Thymus (tissue), 14 donors: ENCODE measurements around the gene ZMYM3. TPM values are rescaled to one million over a fixed set of nuclear protein-coding genes. Genes with fewer than 3 reads are reported as not detected.
"Not testable (repeated sequence)": the region's sequence is repeated elsewhere in the genome, so short reads cannot be mapped to it uniquely, and the experiment has no call there.

Experiments
- DNase-seq, 9 donors: peaks; one replicate each; pipeline ENCODE4 v3.0.0-alpha.2; 2013; ENCODE audit warnings: low spot score in 9 of 9, low read depth in 6 of 9, missing footprints in 1 of 9
- H3K27ac ChIP-seq, 2 donors: one replicate each; pipeline ENCODE4 v1.5.1; 2013; ENCODE audit warnings: control low read depth in 1 of 2, low read depth in 1 of 2, low read length in 1 of 2, mild to moderate bottlenecking in 1 of 2, moderate library complexity in 1 of 2
- H3K27me3 ChIP-seq, 2 donors: one replicate each; pipeline ENCODE4 v1.5.1; 2013; ENCODE audit warnings: low read length in 1 of 2; ENCODE audit not compliant: control insufficient read depth in 2 of 2, insufficient read depth in 1 of 2
- H3K36me3 ChIP-seq, 2 donors: one replicate each; pipeline ENCODE4 v1.5.1; 2013; ENCODE audit warnings: low read length in 1 of 2, mild to moderate bottlenecking in 1 of 2, moderate library complexity in 1 of 2; ENCODE audit not compliant: control insufficient read depth in 2 of 2, insufficient read depth in 2 of 2
- H3K4me1 ChIP-seq, 2 donors: one replicate each; pipeline ENCODE4 v1.5.1; 2013; ENCODE audit warnings: low read length in 2 of 2; ENCODE audit not compliant: control insufficient read depth in 2 of 2, insufficient read depth in 2 of 2
- H3K4me3 ChIP-seq, 2 donors: one replicate each; pipeline ENCODE4 v1.5.1; 2013; ENCODE audit warnings: low read length in 2 of 2, control low read depth in 1 of 2, mild to moderate bottlenecking in 1 of 2
- H3K9me3 ChIP-seq, 2 donors: one replicate each; pipeline ENCODE4 v1.5.1; 2013; ENCODE audit warnings: low read length in 1 of 2, mild to moderate bottlenecking in 1 of 2; ENCODE audit not compliant: control insufficient read depth in 2 of 2, insufficient read depth in 1 of 2
- WGBS: extraction: QIAGEN DNeasy Blood & Tissue Kit; methylation state at CpG from one replicate; pipeline ENCODE4 v1.1.7; 2013; 5-methylcytosine and 5-hydroxymethylcytosine counted together
- long read RNA-seq, 10 donors: transcript quantifications; one replicate each; lab custom pipeline, GENCODE V29; 2026
- polyA plus RNA-seq: library from polyadenylated mRNA; stranded (reverse); fragments of 200-250 nt; gene quantifications from one replicate; pipeline ENCODE4 v1.2.3, GENCODE V29; 2013
- total RNA-seq: library from RNA; stranded (reverse); fragments of 120-200 nt; gene quantifications from one replicate; pipeline ENCODE4 v1.2.4, GENCODE V29; 2013
- donor health status: healthy.

ZMYM3 gene
- total RNA-seq (11.0 TPM), polyA plus RNA-seq (12.1 TPM)
- long read RNA-seq, donor 1 = 0 reads
- long read RNA-seq, donor 2, partial matches to known transcripts = 250 of 444 reads
- long read RNA-seq, donor 2, other reads (novel, unspliced or antisense) = 194 of 444 reads
- long read RNA-seq, donor 3 = 0 reads
- long read RNA-seq, donor 4 = 0 reads
- long read RNA-seq, donor 5, full-length matches to known transcripts = 3 of 335 reads
- long read RNA-seq, donor 5, partial matches to known transcripts = 166 of 335 reads
- long read RNA-seq, donor 5, other reads (novel, unspliced or antisense) = 166 of 335 reads
- long read RNA-seq, donor 6, full-length matches to known transcripts = 2 of 9 reads
- long read RNA-seq, donor 6, partial matches to known transcripts = 7 of 9 reads
- long read RNA-seq, donor 6, other reads (novel, unspliced or antisense) = 0 of 9 reads
- long read RNA-seq, donor 7 = 0 reads
- long read RNA-seq, donor 8, full-length matches to known transcripts = 1 of 1 reads
- long read RNA-seq, donor 8, partial matches to known transcripts = 0 of 1 reads
- long read RNA-seq, donor 8, other reads (novel, unspliced or antisense) = 0 of 1 reads
- long read RNA-seq, donor 9, full-length matches to known transcripts = 2 of 2 reads
- long read RNA-seq, donor 9, partial matches to known transcripts = 0 of 2 reads
- long read RNA-seq, donor 9, other reads (novel, unspliced or antisense) = 0 of 2 reads
- long read RNA-seq, donor 10, partial matches to known transcripts = 5 of 6 reads
- long read RNA-seq, donor 10, other reads (novel, unspliced or antisense) = 0 of 6 reads

DNA sequence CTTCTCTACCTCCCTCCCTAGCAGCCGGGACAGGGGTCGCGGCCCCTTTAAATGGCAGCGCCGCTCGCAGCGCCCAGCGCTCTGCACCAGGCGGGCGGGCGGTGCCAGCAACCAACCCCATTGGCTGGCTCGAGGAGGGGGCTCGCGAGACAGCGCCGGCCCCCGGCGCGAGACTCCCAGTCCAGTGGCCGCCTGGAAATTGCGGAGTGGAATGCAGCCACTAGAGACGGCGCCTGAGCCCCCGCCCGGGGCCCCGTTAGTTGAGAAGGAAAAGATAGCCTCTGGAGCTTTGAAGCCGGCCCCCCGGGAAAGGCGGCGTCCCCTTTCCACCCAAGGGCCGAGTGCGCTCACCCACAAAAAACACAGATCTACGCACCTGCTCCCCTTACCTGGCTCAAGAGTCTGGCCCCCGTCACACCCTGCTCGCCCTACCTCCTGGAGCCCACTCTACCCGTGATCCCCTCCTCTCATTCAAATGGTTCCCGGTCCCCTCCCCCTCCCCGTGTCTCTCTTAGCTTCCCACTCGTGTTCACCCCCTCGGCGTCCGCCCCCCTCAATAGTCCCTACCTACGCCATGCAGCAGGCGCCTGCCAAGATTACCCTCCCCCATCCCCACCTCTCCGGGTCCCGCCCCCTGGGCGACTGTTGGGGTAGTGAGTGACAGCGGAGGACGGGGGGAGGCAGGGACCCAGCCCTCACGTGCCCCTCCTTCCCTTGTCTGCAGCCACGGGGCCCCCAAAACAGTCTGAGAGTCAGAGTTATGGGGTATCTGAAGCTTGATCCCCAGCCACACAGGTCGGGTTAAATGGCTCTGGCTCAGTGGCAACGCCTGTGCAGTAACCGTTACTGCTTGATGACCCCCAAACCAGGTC is at the start of gene ZMYM3:
Gene ZMYM3 (minus strand): TSS at position 49 of the 872 bp plus-strand sequence. CDS start 885 bp downstream, outside the sequence.
- Histone ChIP-seq H3K27me3 (no peaks in the 10 kb centered on the region), H3K27ac (peak within 1 kb of the TSS; percentile 88 to 95), H3K36me3 (peaks cover 10 to 13% of the 10 kb centered on the region in 2 donors), H3K9me3 (no peaks in the 10 kb centered on the region), H3K4me1 (peaks cover 13 to 29% of the 10 kb centered on the region in 2 donors), H3K4me3 (peak within 1 kb of the TSS; percentile 72 to 77)
- WGBS = under 1% methylated on average over 54 of the region's 54 CpGs
- DNase-seq = peak in 8 of 9 donors; percentile 56 to 91 (median 78)

DNA sequence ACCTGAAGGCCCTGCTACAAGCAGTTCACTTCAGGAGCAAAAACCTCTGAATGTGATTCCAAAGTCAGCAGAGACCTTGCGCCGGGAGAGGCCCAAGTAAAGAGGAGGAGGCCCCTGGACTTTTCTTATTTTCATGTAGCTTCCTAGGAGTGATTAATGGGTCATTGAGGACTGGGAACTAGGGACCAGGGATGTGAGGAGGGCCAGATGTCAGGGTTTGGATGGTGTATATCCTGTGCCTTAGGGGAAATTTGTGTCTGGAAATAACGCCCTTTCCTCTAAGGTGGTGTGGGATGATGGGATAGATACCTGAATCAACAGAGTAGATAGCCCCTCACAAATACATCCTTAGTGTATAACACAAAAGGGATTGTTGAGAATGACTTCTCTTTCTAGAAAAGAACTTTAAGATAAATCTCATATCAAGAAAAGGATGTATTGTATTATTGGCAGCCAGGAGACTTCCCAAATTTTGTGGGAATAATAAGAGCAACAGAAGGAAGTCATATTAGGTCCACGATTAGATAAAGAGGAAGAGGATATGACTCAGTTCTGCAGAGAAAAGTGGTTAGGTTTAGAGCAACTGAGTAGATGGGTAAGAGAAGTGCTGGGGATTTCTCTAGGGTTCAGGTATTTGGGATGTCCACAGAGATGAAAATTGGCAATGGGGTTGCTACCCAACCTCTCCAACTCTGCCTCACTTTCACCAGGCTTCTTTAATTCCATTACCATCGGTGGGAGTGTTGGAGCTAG is 48.7 kb upstream of the ZMYM3 start:
- Histone ChIP-seq H3K27ac (no peak overlapping the region), H3K36me3 (peaks cover 14 to 62% of the 10 kb centered on the region in 2 donors)

DNA sequence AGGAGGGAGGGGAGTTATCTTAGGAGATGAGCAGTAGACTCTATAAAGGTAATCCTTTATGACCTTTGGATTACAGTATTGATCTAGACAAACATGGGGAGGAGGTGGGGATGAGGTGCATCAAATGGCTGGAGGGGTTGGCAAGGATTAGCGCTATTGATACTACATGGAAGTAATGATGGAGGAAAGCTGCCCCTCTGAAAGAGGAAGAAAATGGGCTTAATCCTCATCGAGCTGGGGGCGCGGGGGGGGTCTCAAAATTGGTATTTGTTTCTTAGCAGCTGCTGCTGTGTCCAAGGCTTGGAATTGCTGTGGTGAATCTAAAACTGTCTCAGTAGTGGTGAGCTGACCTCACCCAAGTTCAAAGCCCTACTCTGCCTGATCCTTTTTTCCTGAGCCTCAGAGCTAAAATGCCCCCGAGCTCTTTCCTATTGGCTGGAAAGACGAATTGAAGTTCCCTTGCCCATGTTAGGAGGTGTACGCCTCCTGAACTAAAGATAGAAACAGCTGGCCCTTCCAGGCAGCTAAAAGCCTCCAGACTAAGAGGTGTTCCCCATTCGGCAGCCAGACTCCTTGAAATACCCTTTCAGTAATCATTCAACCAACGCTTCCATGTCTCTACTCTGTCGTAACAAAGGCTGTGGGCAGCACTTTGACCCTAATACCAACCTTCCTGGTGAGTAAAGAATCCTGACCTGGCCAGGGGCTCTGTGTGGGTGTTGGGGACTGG is 47.4 kb upstream of the ZMYM3 start, which contains the start of gene ITGB1BP2:
Gene ITGB1BP2 (plus strand): TSS at position 556 of the 730 bp plus-strand sequence. CDS start 57 bp downstream, at position 613.
- WGBS = 91% methylated on average over 10 of the region's 10 CpGs
- Histone ChIP-seq H3K9me3 (no peaks in the 10 kb centered on the region), H3K4me3 (no peak within 1 kb of the TSS), H3K27ac (no peak within 1 kb of the TSS), H3K27me3 (no peaks in the 10 kb centered on the region), H3K4me1 (no peaks in the 10 kb centered on the region), H3K36me3 (peaks cover 23 to 75% of the 10 kb centered on the region in 2 donors)
- DNase-seq = no peak

More for the DNA sequence above, 48.7 kb upstream of the ZMYM3 start:
- Histone ChIP-seq H3K4me3 (no peak overlapping the region), H3K4me1 (no peaks in the 10 kb centered on the region), H3K27me3 (no peaks in the 10 kb centered on the region), H3K9me3 (no peaks in the 10 kb centered on the region)
- 83% methylated on average over 5 of the region's 5 CpGs for WGBS
- DNase-seq = no peak

DNA sequence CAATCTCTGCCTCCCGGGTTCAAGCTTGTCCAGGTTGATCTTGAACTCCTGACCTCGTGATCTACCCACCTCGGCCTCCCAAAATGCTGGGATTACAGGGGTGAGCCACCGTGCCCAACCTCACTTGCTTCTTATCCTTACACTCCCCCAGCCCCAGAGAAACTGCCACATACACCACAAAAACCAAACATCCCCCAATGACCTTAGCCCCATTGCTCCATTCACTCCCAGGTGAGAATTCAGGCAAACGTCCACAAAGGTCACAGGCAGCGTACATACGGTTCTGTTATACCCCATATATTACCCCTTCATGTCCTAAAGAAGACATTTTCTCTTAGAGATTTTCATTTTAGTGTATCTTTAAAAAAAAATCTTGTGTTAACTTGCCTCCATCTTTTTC is 46.6 kb upstream of the ZMYM3 start:
- not testable (repeated sequence) for H3K27me3 ChIP-seq, H3K4me3 ChIP-seq, H3K4me1 ChIP-seq, H3K27ac ChIP-seq, DNase-seq, H3K9me3 ChIP-seq
- peaks cover 27 to 83% of the 10 kb centered on the region in 2 donors for H3K36me3 ChIP-seq
- 95% methylated on average over 7 of the region's 7 CpGs for WGBS

DNA sequence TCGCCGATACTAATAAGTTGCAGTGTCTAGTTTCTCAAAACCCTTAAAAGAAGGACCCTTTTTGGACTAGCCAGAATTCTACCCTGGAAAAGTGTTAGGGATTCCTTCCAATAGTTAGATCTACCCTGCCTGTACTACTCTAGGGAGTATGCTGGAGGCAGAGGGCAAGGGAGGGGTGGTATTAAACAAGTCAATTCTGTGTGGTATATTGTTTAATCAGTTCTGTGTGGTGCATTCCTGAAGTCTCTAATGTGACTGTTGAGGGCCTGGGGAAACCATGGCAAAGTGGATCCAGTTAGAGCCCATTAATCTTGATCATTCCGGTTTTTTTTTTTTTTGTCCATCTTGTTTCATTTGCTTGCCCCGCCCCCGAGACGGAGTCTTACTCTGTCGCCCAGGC is 46.1 kb upstream of the ZMYM3 start:
- H3K4me3 ChIP-seq, H3K27me3 ChIP-seq, H3K9me3 ChIP-seq, H3K27ac ChIP-seq, DNase-seq, H3K4me1 ChIP-seq: not testable (repeated sequence)
- WGBS = 97% methylated on average over 7 of the region's 7 CpGs
- peaks cover 27 to 84% of the 10 kb centered on the region in 2 donors for H3K36me3 ChIP-seq

DNA sequence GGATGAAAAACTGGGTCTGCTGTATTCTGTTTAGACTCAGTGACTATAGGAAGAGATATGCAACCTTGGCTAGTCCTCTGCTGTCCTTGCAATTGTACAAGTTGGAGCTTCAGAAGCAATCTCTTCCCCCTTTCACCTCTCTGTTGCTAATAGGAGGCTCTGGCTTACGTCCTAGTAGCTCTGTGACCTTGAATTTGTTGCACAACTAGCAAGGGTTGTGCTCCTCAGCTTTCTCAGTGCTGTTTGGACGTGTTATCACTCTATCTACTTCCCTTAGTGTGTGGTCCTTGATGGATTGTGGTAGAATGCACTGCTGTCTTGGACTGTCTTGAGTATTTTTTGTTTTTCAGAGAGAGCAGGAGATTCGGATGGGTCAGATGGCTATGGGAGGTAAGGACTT is 44.2 kb upstream of the ZMYM3 start:
- Histone ChIP-seq H3K4me3 (no peak overlapping the region), H3K36me3 (peaks cover 33 to 81% of the 10 kb centered on the region in 2 donors), H3K9me3 (no peaks in the 10 kb centered on the region), H3K4me1 (no peaks in the 10 kb centered on the region), H3K27ac (no peak overlapping the region), H3K27me3 (no peaks in the 10 kb centered on the region)
- 96% methylated on average over 3 of the region's 3 CpGs for WGBS
- no peak for DNase-seq

DNA sequence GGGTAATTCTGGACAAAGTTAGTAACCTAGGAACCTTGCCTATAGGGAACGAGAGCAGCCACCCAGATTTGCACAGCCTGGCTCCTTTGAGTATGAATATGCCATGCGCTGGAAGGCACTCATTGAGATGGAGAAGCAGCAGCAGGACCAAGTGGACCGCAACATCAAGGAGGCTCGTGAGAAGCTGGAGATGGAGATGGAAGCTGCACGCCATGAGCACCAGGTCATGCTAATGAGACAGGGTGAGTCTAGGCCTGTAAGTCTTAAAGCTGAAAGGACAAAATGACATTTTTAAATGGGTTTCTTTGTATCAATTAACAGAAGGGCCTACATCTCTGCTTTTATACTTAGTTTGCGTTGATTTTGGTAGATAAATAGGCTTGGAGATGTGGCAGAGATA is 42.9 kb upstream of the ZMYM3 start:
- peaks cover 36 to 85% of the 10 kb centered on the region in 2 donors for H3K36me3 ChIP-seq
- H3K4me1 ChIP-seq = no peaks in the 10 kb centered on the region
- no peak overlapping the region for H3K27ac ChIP-seq
- WGBS = 98% methylated on average over 6 of the region's 6 CpGs
- DNase-seq = no peak
- H3K27me3 ChIP-seq = no peaks in the 10 kb centered on the region
- H3K4me3 ChIP-seq = no peak overlapping the region
- H3K9me3 ChIP-seq = no peaks in the 10 kb centered on the region
